Transverse colon (tissue), 4 donors: ENCODE results near the gene ERH. TPM values are rescaled to one million over a fixed set of nuclear protein-coding genes. Genes with fewer than 3 reads are reported as not detected.
"Not testable (repeated sequence)": the region's sequence is repeated elsewhere in the genome, so short reads cannot be mapped to it uniquely, and the experiment has no call there.

Experiments
- DNase-seq: peaks from one replicate; pipeline ENCODE4 v3.0.0-alpha.2; 2019
- H3K27ac ChIP-seq, 4 donors: fragments of 200-600 bp; sonication (generic); 2 replicates each; pipeline ENCODE4 v1.5.1; 2016 to 2018; ENCODE audit warnings: inconsistent platforms in 4 of 4
- H3K27me3 ChIP-seq: fragments of 200-600 bp; sonication (generic); 2 replicates; pipeline ENCODE4 v1.5.1; 2017; ENCODE audit warnings: inconsistent platforms
- H3K36me3 ChIP-seq, 4 donors: fragments of 200-600 bp; sonication (generic); 2 replicates each; pipeline ENCODE4 v1.5.1; 2017 to 2019; ENCODE audit warnings: inconsistent platforms in 4 of 4
- H3K4me1 ChIP-seq, 4 donors: fragments of 200-600 bp; sonication (generic); 2 replicates each; pipeline ENCODE4 v1.5.1; 2017 to 2020; ENCODE audit warnings: inconsistent platforms in 4 of 4
- H3K4me3 ChIP-seq, 4 donors: fragments of 200-600 bp; sonication (generic); 1 replicate in 1 of 4; 2 replicates in 3 of 4; pipeline versions ENCODE4 v1.5.1 to v1.6.1; 2017 to 2019; ENCODE audit warnings: inconsistent platforms in 4 of 4
- H3K9me3 ChIP-seq, 2 donors: fragments of 200-600 bp; sonication (generic); 2 replicates each; pipeline ENCODE4 v1.5.1; 2017 to 2019; ENCODE audit warnings: inconsistent platforms in 2 of 2
- EP300 ChIP-seq: sonication (generic); formaldehyde crosslinking; IDR thresholded peaks from one replicate; pipeline ENCODE4 v1.6.1; 2017; ENCODE audit warnings: antibody characterized with exemption, low read depth
- POLR2A ChIP-seq: fragments of 450-650 bp; IDR thresholded peaks from one replicate; pipeline ENCODE4 v1.6.1; 2016; ENCODE audit warnings: antibody characterized with exemption, mild to moderate bottlenecking, moderate library complexity
- POLR2AphosphoS5 ChIP-seq, 3 donors: sonication (generic); formaldehyde crosslinking; IDR thresholded peaks; one replicate each; pipeline ENCODE4 v1.6.1; 2016; ENCODE audit warnings: antibody characterized with exemption in 3 of 3
- WGBS, 2 donors: methylation state at CpG; one replicate each; pipeline ENCODE4 v1.1.5; 2018; ENCODE audit warnings: low coverage in 1 of 2; 5-methylcytosine and 5-hydroxymethylcytosine counted together
- in situ Hi-C, 4 donors: fragments of 200-750 bp; cut with MboI; loops; one replicate each; pipeline versions ENCODE4 v1.15.0 to v1.15.1; 2017; ENCODE audit warnings: low sequenced_read_pairs in 3 of 4, low pct_ligation_motif_present in 1 of 4, low pct_unique_long_range_greater_than_20kb in 1 of 4
- intact Hi-C: fragments of 100-400 bp; cut with DNase I; formaldehyde crosslinking; loops from one replicate; pipeline ENCODE4 v1.15.1; 2023; ENCODE audit warnings: low total_unique reads
- total RNA-seq, 4 donors: library from RNA; depleted of rRNA; stranded (reverse); fragments of >200 nt; gene quantifications; one replicate each; pipeline ENCODE4 v1.1.0, GENCODE V29; 2016
- TF ChIP-seq, protein P1 (sequence below), 5 experiments: fragments of 200-600 bp in 3 of 5; fragments of 450-650 bp in 2 of 5; sonication (generic) in 3 of 5; IDR thresholded peaks; 1 replicate in 2 of 5; 2 replicates in 3 of 5; pipeline ENCODE4 v1.5.1; 2016 to 2017; ENCODE audit warnings: antibody characterized with exemption in 5 of 5, inconsistent platforms in 3 of 5, mild to moderate bottlenecking in 2 of 5, moderate library complexity in 1 of 5

Gene ERH
- total RNA-seq, 4 donors from 2014 or later: 11.6 to 52.7 (median 30.4) TPM

- peaks cover 0 to 22% (median 2%) of the 10 kb centered on the region in 4 donors for H3K36me3 ChIP-seq
- no peak overlapping the region for H3K27ac ChIP-seq
- H3K27me3 ChIP-seq: no peaks in the 10 kb centered on the region
- 98 to 100% methylated on average over 1 of the region's 1 CpG for WGBS, 2 donors
- no peak for DNase-seq
- intact Hi-C loops: no loop called here
- no peaks in the 10 kb centered on the region for H3K4me1 ChIP-seq
- H3K4me3 ChIP-seq: no peak overlapping the region
- in situ Hi-C loops: no loop called here
- no peaks in the 10 kb centered on the region for H3K9me3 ChIP-seq
- TF ChIP-seq EP300 (no peak), POLR2A (no peak), POLR2AphosphoS5 (IDR thresholded peaks at IDR 0.05) (no peak)
- TF ChIP-seq, protein P1, sequence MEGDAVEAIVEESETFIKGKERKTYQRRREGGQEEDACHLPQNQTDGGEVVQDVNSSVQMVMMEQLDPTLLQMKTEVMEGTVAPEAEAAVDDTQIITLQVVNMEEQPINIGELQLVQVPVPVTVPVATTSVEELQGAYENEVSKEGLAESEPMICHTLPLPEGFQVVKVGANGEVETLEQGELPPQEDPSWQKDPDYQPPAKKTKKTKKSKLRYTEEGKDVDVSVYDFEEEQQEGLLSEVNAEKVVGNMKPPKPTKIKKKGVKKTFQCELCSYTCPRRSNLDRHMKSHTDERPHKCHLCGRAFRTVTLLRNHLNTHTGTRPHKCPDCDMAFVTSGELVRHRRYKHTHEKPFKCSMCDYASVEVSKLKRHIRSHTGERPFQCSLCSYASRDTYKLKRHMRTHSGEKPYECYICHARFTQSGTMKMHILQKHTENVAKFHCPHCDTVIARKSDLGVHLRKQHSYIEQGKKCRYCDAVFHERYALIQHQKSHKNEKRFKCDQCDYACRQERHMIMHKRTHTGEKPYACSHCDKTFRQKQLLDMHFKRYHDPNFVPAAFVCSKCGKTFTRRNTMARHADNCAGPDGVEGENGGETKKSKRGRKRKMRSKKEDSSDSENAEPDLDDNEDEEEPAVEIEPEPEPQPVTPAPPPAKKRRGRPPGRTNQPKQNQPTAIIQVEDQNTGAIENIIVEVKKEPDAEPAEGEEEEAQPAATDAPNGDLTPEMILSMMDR (IDR thresholded peaks at IDR 0.05): no peak
Measured at GRCh38 chr14:69427596-69427995, 29.5 kb upstream of the ERH start.

- intact Hi-C loops (no loop called here), in situ Hi-C loops (no loop called here)
- H3K27me3 ChIP-seq: no peaks in the 10 kb centered on the region
- 91 to 100% methylated on average over 2 of the region's 2 CpGs for WGBS, 2 donors
- peaks cover 0 to 22% (median 2%) of the 10 kb centered on the region in 4 donors for H3K36me3 ChIP-seq
- no peak overlapping the region for H3K27ac ChIP-seq
- TF ChIP-seq POLR2AphosphoS5 (IDR thresholded peaks at IDR 0.05) (no peak), EP300 (no peak), POLR2A (no peak)
- TF ChIP-seq, protein P1 (IDR thresholded peaks at IDR 0.05): no peak
- no peaks in the 10 kb centered on the region for H3K9me3 ChIP-seq
- no peak for DNase-seq
- H3K4me1 ChIP-seq: no peaks in the 10 kb centered on the region
- no peak overlapping the region for H3K4me3 ChIP-seq
Measured at GRCh38 chr14:69424149-69424923, 26.2 kb upstream of the ERH start.

GRCh38 chr14:69423279-69423678 is 25.2 kb upstream of the ERH start:
- H3K9me3 ChIP-seq: no peaks in the 10 kb centered on the region
- H3K4me1 ChIP-seq: no peaks in the 10 kb centered on the region
- no peak overlapping the region for H3K4me3 ChIP-seq
- intact Hi-C loops: no loop called here
- peaks cover 0 to 22% (median 2%) of the 10 kb centered on the region in 4 donors for H3K36me3 ChIP-seq
- no peaks in the 10 kb centered on the region for H3K27me3 ChIP-seq
- WGBS, 2 donors: 100% methylated on average over 2 to 4 of the region's 4 CpGs
- DNase-seq: no peak
- TF ChIP-seq, protein P1 (IDR thresholded peaks at IDR 0.05): no peak
- TF ChIP-seq EP300 (no peak), POLR2A (no peak), POLR2AphosphoS5 (IDR thresholded peaks at IDR 0.05) (no peak)
- in situ Hi-C loops: no loop called here
- no peak overlapping the region for H3K27ac ChIP-seq

GRCh38 chr14:69416087-69416486 is 18.0 kb upstream of the ERH start:
- H3K36me3 ChIP-seq, H3K4me3 ChIP-seq, H3K9me3 ChIP-seq, DNase-seq, H3K4me1 ChIP-seq, H3K27me3 ChIP-seq, in situ Hi-C loops, H3K27ac ChIP-seq, intact Hi-C loops: not testable (repeated sequence)
- WGBS, 2 donors: 97 to 100% methylated on average over 1 to 4 of the region's 4 CpGs
